Heart left ventricle (tissue), 16 donors: Measurements from ENCODE around the gene IER3. TPM values are rescaled to one million over a fixed set of nuclear protein-coding genes. Genes with fewer than 3 reads are reported as not detected.

Experiments
- ATAC-seq, 4 donors: fragments of 200-7000 bp; cut with Tn5 transposase; one replicate each; pipeline ENCODE4 v1.9.1; 2020 to 2022; ENCODE audit warnings: moderate library complexity in 4 of 4, mild to moderate bottlenecking in 3 of 4, moderate number of reproducible peaks in 1 of 4
- DNase-seq, 5 donors: peaks; one replicate each; pipeline ENCODE4 v3.0.0-alpha.2; 2020
- H3K27ac ChIP-seq, 12 donors: fragments of 200-600 bp; sonication (generic) in 4 of 12; one replicate each; pipeline versions ENCODE4 v1.5.0 to v1.8.0; 2016 to 2022; ENCODE audit warnings: mild to moderate bottlenecking in 2 of 12
- H3K27me3 ChIP-seq, 9 donors: fragments of 200-600 bp; sonication (generic) in 2 of 9; one replicate each; pipeline versions ENCODE4 v1.5.1 to v1.8.0; 2016 to 2022; ENCODE audit warnings: mild to moderate bottlenecking in 3 of 9
- H3K36me3 ChIP-seq, 9 donors: fragments of 200-600 bp; sonication (generic) in 2 of 9; one replicate each; pipeline versions ENCODE4 v1.5.0 to v1.8.0; 2018 to 2022; ENCODE audit warnings: mild to moderate bottlenecking in 2 of 9
- H3K4me1 ChIP-seq, 12 donors: fragments of 200-600 bp; sonication (generic) in 4 of 12; one replicate each; pipeline versions ENCODE4 v1.5.0 to v1.8.0; 2016 to 2022; ENCODE audit warnings: mild to moderate bottlenecking in 3 of 12
- H3K4me3 ChIP-seq, 12 donors: fragments of 200-600 bp; sonication (generic) in 4 of 12; one replicate each; pipeline versions ENCODE4 v1.5.0 to v1.8.0; 2017 to 2022; ENCODE audit warnings: mild to moderate bottlenecking in 9 of 12, moderate library complexity in 4 of 12
- H3K9me3 ChIP-seq, 12 donors: fragments of 200-600 bp; sonication (generic) in 4 of 12; one replicate each; pipeline versions ENCODE4 v1.5.0 to v1.8.0; 2016 to 2022; ENCODE audit warnings: mild to moderate bottlenecking in 1 of 12
- POLR2A ChIP-seq, 2 donors: fragments of 450-650 bp; IDR thresholded peaks; one replicate each; pipeline ENCODE4 v1.6.1; 2017; ENCODE audit warnings: antibody characterized with exemption in 2 of 2, mild to moderate bottlenecking in 2 of 2, moderate library complexity in 2 of 2
- WGBS, 4 donors: extraction: QIAGEN DNeasy Blood & Tissue Kit in 2 of 4; methylation state at CpG; one replicate each; pipeline versions ENCODE4 v1.1.5 to v1.1.7; 2013 to 2018; 5-methylcytosine and 5-hydroxymethylcytosine counted together
- intact Hi-C, 10 donors: fragments of 100-400 bp; cut with DNase I; formaldehyde crosslinking; loops; one replicate each; pipeline versions ENCODE4 v1.11.1 to v1.14.2; 2022
- polyA plus RNA-seq, 2 donors: library from polyadenylated mRNA; stranded (reverse); fragments of 200-250 nt; gene quantifications; one replicate each; pipeline ENCODE4 v1.2.3, GENCODE V29; 2013
- total RNA-seq, 9 donors: library from RNA; depleted of rRNA in 2 of 9; stranded (reverse); fragments of >200 nt in 2 of 9; fragmentation: NEBNext Ultra II Directional in 3 of 9; extraction: Animal tissue kit (Norgen Biotek cat#: 25700) in 3 of 9; gene quantifications; one replicate each; pipeline versions ENCODE4 v1.1.0 to v1.2.4, GENCODE V29; 2016 to 2023
- TF ChIP-seq, protein P1 (sequence below), 12 donors: fragments of 200-600 bp; sonication (generic) in 4 of 12; IDR thresholded peaks; one replicate each; pipeline versions ENCODE4 v1.5.0 to v1.8.0; 2018 to 2022; ENCODE audit warnings: antibody characterized with exemption in 12 of 12, mild to moderate bottlenecking in 5 of 12
- donor health status: ischemic (EF 13 %, LVEDD 7.1; RV severe dilation, severe dysfunction).
- donor health status: healthy with polysubstance abuse.
- donor health status: DM: no; HTN: yes; CAD: no.
- donor health status: DM: no; HTN: no; CAD: no.
- donor health status: ischemic (EF 25% LVEDD 6.9; RV normal size, moderate dysfunction).
- donor health status: ischemic (EF 25% LVEDD 5.7; RV mildly dilated, moderate dysfunction).
- donor health status: healthy.
- donor health status: DM: yes; HTN: yes; CAD: no.
- donor health status: ischemic (EF 35%, LVEDD 5.7; RV mildly dilated, moderate dysfunction).
- donor health status: nonischemic (EF 11% LVEDD 7.7; RV severe dilation, severe dysfunction).
- donor health status: DM: yes; HTN: yes; CAD: no.
- donor health status: PGD.
- donor health status: ischemic (EF 29% LVEDD 5.4; RV normal size, mild dysfunction).
- donor health status: nonischemic (EF 23%, LVEDD 6.1; RV moderate dilation, normal function).

Gene IER3
- total and polyA plus RNA-seq, 11 donors = 8.7 to 127 (median 69.8) TPM

GRCh38 chr6:30790724-30791383 is 46.5 kb upstream of the IER3 start:
- intact Hi-C loops = no loop called here
- H3K4me3 ChIP-seq = no peak overlapping the region
- no peaks in the 10 kb centered on the region for H3K9me3 ChIP-seq
- H3K4me1 ChIP-seq = peaks cover 0 to 62% (median 3%) of the 10 kb centered on the region in 12 donors
- DNase-seq (no peak), ATAC-seq (no peak)
- H3K27ac ChIP-seq = no peak overlapping the region
- TF ChIP-seq POLR2A (IDR thresholded peaks at IDR 0.05) = no peak
- TF ChIP-seq, protein P1, sequence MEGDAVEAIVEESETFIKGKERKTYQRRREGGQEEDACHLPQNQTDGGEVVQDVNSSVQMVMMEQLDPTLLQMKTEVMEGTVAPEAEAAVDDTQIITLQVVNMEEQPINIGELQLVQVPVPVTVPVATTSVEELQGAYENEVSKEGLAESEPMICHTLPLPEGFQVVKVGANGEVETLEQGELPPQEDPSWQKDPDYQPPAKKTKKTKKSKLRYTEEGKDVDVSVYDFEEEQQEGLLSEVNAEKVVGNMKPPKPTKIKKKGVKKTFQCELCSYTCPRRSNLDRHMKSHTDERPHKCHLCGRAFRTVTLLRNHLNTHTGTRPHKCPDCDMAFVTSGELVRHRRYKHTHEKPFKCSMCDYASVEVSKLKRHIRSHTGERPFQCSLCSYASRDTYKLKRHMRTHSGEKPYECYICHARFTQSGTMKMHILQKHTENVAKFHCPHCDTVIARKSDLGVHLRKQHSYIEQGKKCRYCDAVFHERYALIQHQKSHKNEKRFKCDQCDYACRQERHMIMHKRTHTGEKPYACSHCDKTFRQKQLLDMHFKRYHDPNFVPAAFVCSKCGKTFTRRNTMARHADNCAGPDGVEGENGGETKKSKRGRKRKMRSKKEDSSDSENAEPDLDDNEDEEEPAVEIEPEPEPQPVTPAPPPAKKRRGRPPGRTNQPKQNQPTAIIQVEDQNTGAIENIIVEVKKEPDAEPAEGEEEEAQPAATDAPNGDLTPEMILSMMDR (IDR thresholded peaks at IDR 0.05) = no peak
- no peaks in the 10 kb centered on the region for H3K27me3 ChIP-seq
- 69 to 92% (median 92%) methylated on average over 4 of the region's 4 CpGs for WGBS, 4 donors
- H3K36me3 ChIP-seq = no peaks in the 10 kb centered on the region

- Histone ChIP-seq H3K9me3 (no peaks in the 10 kb centered on the region), H3K27ac (no peak overlapping the region), H3K36me3 (no peaks in the 10 kb centered on the region), H3K4me3 (no peak overlapping the region), H3K27me3 (no peaks in the 10 kb centered on the region), H3K4me1 (peaks cover 0 to 70% (median 3%) of the 10 kb centered on the region in 12 donors)
- DNase-seq (no peak), ATAC-seq (no peak)
- intact Hi-C loops = no loop called here
- WGBS, 4 donors = 0 to 97% (median 20%) methylated on average over 1 of the region's 1 CpG
- TF ChIP-seq, protein P1 (IDR thresholded peaks at IDR 0.05) = no peak
- no peak for TF ChIP-seq POLR2A (IDR thresholded peaks at IDR 0.05)
Measured at GRCh38 chr6:30789606-30790005, 45.3 kb upstream of the IER3 start.

DNA sequence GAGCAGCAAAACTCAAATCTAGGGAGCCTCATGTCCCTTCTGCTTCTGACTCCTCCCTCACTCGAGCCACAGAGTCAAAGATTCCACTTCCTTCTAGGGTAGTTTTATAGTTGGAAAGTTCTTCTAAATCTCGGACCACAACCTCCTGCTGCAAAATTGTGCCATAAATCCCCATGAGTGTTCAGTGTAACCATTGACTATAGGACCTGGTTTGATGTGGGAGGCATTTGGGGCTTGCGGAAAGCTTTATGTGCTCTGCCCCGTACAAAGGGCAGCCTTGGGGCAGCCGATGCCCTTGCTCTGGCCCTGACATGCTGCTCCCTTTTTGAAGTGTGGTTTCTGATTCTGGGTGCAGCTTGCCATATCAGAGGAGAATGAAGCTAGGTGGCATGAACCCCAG is 43.6 kb upstream of the IER3 start:
- H3K4me3 ChIP-seq = no peak overlapping the region
- TF ChIP-seq, protein P1 (IDR thresholded peaks at IDR 0.05) = no peak
- TF ChIP-seq POLR2A (IDR thresholded peaks at IDR 0.05) = no peak
- peaks cover 0 to 68% (median under 1%) of the 10 kb centered on the region in 12 donors for H3K4me1 ChIP-seq
- peak overlapping the region in 2 of 12 donors; percentile 57 to 74 for H3K27ac ChIP-seq
- H3K27me3 ChIP-seq = no peaks in the 10 kb centered on the region
- 63 to 78% (median 72%) methylated on average over 5 of the region's 5 CpGs for WGBS, 4 donors
- DNase-seq = no peak
- peak in 3 of 4 donors; percentile 66 to 72 (median 70) for ATAC-seq
- no peaks in the 10 kb centered on the region for H3K9me3 ChIP-seq
- intact Hi-C loops = no loop called here
- H3K36me3 ChIP-seq = no peaks in the 10 kb centered on the region

DNA sequence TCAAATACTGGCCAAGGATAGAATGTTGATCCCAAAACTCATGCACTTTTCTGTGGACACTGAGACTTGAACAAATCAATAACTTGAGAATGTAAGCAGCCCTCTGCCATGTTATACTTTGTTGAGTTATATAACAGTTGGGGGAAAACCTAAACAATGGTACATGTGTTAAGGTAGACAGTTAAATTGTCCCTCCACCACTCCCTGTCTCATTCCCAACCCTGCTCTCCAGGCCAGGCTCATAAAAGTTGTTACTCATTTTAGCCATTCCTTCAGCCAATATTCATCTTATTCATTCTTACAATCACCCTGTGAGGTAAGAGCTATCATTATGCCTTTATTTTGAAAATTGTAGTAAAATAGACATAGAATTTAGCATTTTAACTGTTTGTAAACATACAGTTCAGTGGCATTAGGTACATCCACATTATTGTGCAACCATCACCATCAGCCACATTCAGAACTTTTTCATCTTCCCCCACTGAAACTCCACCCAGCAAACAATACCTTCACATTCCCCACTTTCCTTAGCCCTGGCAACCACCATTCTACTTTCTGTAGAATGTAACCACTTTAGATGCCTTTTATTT is 38.2 kb upstream of the IER3 start:
- TF ChIP-seq, protein P1 (IDR thresholded peaks at IDR 0.05) = no peak
- TF ChIP-seq POLR2A (IDR thresholded peaks at IDR 0.05) = no peak
- DNase-seq (no peak), ATAC-seq (peak in 2 of 4 donors; percentile 6 to 16)
- Histone ChIP-seq H3K27ac (peak overlapping the region; percentile 72 to 97 (median 94)), H3K36me3 (no peaks in the 10 kb centered on the region), H3K9me3 (no peaks in the 10 kb centered on the region), H3K27me3 (no peaks in the 10 kb centered on the region), H3K4me1 (peaks cover 0 to 97% (median 44%) of the 10 kb centered on the region in 12 donors), H3K4me3 (peak overlapping the region in 7 of 12 donors; percentile 13 to 29 (median 21))
- intact Hi-C loops = loop anchor here in 6 of 10 donors (5.0 kb wide), 1 partner anchor 40 kb away; the partner anchor contains the start of genes FLOT1 (in 6 of the 6) and IER3 (in 6 of the 6)
